ENCODE data around the gene MAPK12.
"Not testable (repeated sequence)": the region's sequence is repeated elsewhere in the genome, so short reads cannot be mapped to it uniquely, and the experiment has no call there.

The MAPK12 gene

DNA sequence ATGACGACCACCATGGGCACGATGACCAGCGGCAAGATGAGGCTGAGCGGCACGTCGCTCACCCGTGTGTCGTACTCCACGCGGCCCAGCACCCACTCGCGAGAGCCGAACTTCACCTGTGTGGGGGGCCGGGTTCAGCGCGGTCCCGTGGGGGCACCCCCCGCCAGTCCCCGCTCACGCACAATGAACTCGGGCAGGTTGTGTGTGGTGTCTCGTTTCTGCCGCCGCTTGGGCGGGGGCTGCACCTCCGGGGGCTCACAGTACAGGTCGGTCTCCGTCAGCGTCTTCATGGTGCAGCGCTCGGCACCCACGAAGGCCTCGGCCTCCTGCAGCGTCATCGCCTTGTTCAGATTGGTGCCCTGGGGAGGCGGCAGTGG, 19.9 kb upstream of the MAPK12 start:
- FAIRE-seq: no peak
- DNase-seq (ENCODE audit: insufficient read length, low spot score): no peak
- no peak for TF ChIP-seq POLR2A (IDR thresholded peaks at IDR 0.05; ENCODE audit: low read depth, low read length)

DNA sequence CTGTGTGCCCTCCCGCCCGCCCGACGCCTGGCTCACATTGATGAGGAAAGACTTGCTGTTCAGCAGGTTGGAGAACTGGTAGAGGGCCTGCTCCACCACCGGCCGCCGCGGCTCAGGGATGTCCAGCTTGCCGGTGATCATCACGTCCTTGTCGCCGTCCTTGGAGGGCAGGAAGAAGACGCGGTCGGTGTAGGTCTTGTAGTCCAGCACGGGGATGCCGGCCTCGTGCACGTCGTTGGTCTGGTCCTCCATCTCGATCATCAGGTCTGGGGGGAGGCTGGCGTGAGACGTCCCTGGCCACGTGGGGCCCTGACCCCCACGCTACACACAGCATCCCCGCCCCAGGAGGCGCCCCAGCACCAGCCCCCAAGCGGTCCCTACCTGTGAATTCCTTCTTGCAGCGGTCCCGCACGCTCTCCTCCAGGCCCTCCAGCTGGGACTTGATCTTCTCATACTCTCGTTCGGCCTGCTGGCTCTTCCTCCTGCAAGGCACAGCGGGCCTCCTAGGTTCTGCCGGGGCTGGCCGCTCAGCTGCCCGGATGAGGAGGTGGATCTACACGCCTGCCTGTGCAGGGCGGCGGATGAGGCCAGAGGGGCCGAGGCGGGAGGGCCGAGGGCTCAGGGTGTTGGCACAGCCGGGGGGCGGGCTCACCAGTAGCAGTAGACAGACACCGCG, 19.4 kb upstream of the MAPK12 start:
- TF ChIP-seq POLR2A (IDR thresholded peaks at IDR 0.05; ENCODE audit: low read depth, low read length): no peak
- FAIRE-seq: no peak
- no peak for DNase-seq (ENCODE audit: insufficient read length, low spot score)

DNA sequence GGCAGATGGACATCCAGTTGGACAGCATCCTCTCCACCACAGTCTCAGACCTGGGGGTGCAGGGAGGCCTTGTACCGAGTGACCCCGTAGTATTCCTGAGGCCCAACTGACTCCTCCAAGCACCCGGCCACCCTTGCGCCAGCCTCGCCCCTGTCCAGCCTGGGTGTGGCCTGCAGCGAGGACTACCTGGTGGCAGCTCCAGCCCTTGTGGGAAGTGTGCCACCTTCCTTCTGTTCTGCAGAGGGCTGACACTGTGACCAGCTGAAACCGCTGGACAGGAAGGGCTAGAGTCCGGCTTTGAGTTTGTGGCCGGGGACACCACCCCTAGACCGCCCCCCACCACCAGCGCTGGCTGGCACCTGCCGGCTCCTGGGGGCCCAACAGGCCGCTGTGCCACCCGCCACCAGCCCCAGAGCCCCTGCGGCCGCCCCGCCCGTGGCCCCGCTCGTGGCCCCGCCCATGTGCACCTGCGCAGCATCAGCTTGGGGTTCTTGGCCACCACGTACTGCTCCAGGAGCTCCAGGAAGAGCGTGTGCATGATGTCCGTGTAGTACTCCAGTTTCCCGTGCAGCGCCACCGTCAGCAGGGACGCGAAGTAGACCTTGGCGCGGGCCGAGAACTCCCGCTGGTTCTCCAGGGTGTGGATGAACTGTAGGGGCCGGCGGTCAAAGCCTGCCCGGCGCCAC, 18.7 kb upstream of the MAPK12 start:
- FAIRE-seq (no peak), DNase-seq (ENCODE audit: insufficient read length, low spot score) (no peak)
- TF ChIP-seq POLR2A (IDR thresholded peaks at IDR 0.05; ENCODE audit: low read depth, low read length): no peak

DNA sequence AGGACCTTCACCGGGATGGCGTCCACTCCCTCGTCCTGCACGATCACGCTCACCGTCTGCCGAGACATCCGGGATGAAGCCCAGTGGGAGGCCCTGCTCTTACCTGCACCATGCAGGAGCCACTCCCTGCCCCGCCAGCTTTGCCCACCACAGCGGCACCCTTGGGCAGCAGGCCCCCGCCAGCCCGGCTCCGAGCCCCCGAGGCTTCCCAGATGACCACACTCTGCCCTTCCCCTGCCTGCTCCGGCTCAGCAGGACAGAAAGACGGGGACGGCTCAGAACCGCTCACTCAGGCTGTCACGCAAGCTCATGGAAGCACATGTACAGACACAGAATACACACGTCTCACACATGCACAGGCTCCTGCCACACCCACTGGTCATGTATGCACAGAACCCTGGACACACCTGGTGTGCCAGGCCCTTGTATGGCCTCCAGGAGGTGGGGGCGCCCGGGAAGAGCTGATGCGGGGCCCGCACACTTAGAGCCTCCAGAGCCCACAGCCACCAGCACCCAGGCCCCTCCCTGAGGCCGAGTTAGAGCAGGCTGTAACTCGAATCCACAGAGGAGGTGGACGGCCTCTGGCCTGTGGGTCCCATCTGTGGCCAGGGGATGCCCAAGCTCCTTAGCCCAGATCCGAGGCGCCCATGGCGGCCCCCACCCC, 17.6 kb upstream of the MAPK12 start:
- FAIRE-seq: no peak
- no peak for TF ChIP-seq POLR2A (IDR thresholded peaks at IDR 0.05; ENCODE audit: low read depth, low read length)

DNA sequence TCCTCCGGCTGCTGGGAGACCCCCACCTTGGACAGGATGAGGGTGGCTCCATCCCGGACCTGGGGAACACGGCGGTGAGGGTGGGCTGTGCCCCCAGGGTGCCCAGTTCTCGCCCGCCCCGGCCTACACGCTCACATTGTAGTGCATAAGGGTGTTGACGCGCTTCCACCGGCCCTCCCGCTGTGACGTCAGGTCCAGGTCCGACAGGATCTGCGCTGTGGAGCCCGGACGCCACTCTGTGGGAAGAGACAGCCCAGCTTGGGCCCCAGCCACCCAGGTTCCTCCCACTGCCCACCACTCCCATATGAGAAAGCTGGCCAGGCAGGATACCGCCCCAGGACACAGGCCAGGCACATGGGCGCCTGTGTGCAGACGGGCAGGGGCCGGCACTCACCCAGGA, 17.0 kb upstream of the MAPK12 start:
- no peak for FAIRE-seq
- TF ChIP-seq POLR2A (IDR thresholded peaks at IDR 0.05; ENCODE audit: low read depth, low read length): no peak
- no peak for DNase-seq (ENCODE audit: insufficient read length, low spot score)

More for the DNA sequence above, 17.6 kb upstream of the MAPK12 start:
- DNase-seq (ENCODE audit: insufficient read length, low spot score): no peak

DNA sequence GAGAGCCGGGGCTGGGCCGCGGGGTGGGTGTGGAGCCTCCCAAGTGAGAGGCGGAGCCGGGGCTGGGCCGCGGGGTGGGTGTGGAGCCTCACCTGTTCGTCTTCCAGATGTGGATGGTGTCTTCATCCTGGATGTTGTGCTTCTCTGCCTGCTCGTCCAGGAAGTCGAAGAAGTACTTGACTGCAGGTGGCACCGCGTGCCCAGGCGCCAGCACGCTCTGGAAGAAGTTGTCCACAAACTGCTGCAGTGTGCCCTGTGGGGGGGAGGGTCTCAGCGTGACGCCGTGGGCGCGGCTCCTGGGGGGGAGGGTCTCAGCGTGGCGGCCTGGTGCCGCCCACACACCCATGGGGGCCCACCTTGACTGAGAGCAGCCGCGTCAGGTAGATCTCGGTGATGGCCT, 16.3 kb upstream of the MAPK12 start:
- FAIRE-seq (no peak), DNase-seq (ENCODE audit: insufficient read length, low spot score) (no peak)
- TF ChIP-seq POLR2A (IDR thresholded peaks at IDR 0.05; ENCODE audit: low read depth, low read length): no peak

DNA sequence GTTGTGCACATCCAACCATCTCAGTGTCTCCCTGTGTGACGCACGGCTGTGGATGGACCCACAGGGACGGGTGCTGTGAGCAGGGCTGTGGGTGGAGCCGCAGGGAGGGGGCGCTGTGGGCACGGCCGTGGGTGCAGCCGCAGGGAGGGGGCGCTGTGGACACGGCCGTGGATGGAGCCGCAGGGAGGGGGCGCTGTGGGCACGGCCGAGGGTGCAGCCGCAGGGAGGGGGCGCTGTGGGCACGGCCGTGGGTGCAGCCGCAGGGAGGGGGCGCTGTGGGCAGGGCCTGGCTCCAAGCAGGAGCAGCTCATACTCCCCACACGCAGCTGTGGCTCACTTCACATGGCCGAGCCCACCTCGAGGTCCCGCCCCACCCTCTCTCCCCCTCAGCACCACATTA, 14.7 kb upstream of the MAPK12 start:
- no peak for FAIRE-seq

DNA sequence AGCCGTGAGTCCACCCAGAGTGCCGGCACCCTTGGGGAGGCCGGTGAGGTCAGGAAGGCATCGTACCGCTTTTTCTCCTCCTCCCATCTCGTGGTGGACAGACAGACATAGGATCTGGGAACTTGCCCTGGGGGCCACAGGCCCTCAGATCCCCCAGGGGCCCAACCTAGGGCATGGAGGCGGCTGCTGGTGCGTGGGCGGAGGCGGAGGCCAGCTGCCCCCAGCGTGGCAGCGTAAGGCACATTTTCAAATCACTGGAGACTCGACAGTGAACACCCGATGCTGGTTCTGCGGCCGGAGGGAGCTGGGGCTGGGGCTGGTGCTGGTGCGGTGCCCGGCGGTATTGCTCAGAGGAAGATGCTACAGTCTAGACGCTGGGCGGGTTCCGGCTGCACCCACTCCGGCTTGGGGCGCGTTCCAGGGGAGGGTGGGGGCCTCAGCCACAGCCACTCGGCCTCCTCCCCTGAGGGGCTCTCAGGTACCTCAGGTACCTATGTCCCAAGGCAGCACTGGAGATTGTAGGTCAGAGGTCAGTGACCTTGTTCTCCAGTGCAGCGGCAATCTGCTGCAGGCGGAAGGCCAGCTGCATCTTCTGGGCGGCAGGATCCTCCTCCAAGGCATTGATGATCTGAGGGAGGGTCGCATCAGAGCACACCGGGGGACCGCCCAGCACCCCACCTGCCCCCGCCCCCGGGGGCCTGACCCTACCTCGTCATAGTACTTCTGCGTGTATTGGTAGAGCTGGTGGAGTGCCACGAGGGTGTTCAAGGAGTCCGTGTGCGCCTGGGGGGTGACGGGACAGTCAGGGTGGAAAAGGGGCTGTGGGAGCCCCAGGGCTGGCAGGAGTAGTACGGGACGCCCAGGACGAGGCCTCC, 13.9 kb upstream of the MAPK12 start:
- no peak for DNase-seq (ENCODE audit: insufficient read length, low spot score)
- no peak for TF ChIP-seq POLR2A (IDR thresholded peaks at IDR 0.05; ENCODE audit: low read depth, low read length)
- FAIRE-seq: no peak

More for the DNA sequence above, 14.7 kb upstream of the MAPK12 start:
- DNase-seq (ENCODE audit: insufficient read length, low spot score): no peak
- TF ChIP-seq POLR2A (IDR thresholded peaks at IDR 0.05; ENCODE audit: low read depth, low read length): no peak

DNA sequence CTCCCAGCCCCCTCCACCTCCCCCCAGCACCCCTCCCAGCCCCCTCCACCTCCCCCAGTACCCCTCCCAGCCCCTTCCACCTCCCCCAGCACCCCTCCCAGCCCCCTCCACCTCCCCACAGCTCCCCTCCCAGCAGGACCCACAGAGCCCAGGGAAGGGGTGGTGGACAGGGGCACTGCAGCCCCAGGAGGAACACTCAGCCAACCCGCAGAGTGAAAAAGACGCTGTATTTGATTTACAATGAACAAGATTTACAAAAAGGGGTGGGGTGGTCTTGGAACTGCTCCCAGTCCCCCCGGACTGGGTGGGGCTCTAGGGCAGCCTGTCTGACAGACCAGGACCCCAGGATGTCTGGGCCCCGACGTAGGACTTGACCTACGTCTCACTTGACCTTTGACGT, 13.3 kb upstream of the MAPK12 start:
- no peak for FAIRE-seq
- no peak for TF ChIP-seq POLR2A (IDR thresholded peaks at IDR 0.05; ENCODE audit: low read depth, low read length)
- DNase-seq (ENCODE audit: insufficient read length, low spot score): no peak

DNA sequence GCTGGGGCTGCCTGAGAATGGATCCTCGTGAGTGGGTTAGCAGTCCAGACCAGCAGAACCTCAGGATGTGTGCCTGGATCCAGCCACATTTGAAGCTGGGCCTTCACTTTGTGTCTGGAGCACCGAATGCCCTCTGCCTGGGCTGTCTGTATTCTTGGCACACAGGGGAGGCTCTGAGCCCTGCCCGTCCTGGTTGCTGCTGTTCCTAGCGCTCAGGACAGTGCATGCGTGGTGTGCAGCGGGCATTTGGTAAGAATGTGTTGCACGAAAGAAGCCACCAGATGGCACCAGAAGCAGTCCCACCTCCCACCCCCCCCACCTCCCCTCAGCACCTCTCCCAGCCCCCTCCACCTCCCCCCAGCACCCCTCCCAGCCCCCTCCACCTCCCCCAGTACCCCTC, 12.8 kb upstream of the MAPK12 start:
- no peak for FAIRE-seq
- no peak for DNase-seq (ENCODE audit: insufficient read length, low spot score)
- no peak for TF ChIP-seq POLR2A (IDR thresholded peaks at IDR 0.05; ENCODE audit: low read depth, low read length)

DNA sequence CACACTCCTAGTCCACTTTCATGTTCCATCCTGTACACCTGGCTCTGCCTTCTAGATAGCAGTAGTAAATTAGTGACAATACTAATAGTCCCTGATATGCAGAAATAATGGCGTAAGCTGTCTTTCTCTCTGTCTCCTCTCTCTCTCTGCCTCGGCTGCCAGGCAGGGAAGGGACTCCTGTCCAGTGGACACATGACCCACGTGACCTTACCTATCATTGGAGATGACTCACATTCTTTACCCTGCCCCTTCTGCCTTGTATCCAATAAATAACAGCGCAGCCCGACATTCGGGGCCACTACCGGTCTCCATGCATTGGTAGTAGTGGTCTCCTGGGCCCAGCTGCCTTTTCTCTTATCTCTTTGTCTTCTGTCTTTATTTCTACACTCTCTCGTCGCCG, 12.3 kb upstream of the MAPK12 start:
- FAIRE-seq; DNase-seq (ENCODE audit: insufficient read length, low spot score): not testable (repeated sequence)

DNA sequence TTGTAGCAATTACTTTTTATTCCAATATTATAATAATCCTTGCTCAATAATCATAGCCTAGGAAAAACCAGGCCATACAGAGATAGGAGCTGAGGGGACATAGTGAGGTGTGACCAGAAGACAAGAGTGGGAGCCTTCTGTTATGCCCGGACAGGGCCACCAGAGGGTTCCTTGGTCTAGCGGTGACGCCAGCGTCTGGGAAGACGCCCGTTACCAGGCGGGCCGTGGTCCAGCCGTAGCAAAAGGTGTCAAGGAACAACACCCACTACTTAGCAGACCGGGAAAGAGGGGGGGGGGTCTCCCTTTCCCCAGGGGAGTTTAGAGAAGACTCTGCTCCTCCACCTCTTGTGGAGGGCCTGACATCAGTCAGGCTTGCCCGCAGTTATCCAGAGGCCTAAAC, 11.9 kb upstream of the MAPK12 start:
- not testable (repeated sequence) for FAIRE-seq; DNase-seq (ENCODE audit: insufficient read length, low spot score)

DNA sequence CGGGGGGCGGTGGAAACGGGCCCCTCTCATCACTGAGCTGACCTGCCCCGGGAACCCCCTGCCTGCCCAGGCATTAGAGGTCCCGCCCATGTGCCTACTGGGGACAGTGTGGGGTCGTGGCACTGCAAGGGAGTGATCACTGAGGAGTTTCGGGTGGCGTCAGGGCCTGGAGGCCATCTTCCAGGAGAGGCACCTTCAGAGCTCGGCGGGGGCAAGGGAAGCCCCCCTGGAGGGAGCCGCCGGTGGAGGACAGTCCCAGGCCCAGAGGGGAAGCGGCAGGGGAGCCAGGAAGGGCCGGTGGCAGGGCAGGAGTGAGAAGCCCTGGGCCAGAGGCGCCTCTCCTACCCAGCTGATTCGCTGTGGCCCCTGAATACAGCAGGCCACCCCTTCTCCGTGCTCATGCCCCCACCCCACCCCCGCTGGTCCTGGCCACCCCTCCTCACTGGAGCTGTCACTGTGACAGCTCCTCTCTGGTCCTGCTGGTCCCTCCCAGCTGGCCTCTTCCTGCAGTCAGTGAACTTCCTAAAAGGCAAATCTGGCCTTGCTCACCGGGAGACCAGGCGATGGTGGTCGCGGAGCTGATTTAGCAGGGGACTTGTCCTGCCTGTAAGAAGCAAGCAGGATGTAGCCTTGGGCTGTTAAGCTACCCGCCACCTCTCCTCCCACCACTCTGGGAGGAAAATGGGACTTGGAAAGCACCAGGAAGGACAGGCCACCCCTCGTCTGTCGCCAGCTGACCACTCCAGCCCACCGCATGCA, 10.7 kb upstream of the MAPK12 start:
- TF ChIP-seq POLR2A (IDR thresholded peaks at IDR 0.05; ENCODE audit: low read depth, low read length): no peak
- DNase-seq (ENCODE audit: insufficient read length, low spot score): no peak
- FAIRE-seq: no peak
